SH-SY5Y (cell line): Measurements from ENCODE around the gene LIX1.

Experiments
- GATA2 ChIP-seq: IDR thresholded peaks from 2 replicates; pipeline ENCODE4 v1.6.1; 2011; ENCODE audit warnings: mild to moderate bottlenecking, low read depth, low read length
- GATA3 ChIP-seq: IDR thresholded peaks from 2 replicates; pipeline ENCODE4 v1.6.1; 2011; ENCODE audit warnings: low read depth, mild to moderate bottlenecking, low read length, moderate library complexity

DNA sequence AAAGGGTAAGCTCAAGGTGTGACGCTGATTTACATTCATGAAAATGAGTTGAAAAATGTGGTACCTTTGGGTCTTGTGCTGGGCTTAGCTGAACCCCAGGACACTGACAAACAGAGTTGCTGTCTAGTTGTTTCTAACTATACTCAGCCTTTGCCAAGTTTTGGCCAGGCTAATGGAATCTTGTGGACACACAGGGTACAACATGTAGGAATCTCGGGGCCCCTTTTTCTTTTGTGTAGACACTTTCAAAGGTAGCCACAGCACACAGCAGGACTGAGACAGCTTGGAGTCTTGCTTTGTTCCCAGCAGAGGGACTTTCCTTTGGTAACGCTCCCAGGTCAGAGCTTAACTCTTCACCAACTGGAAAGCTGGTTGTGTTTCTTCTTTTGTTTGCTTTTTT lies 7.8 kb downstream of the LIX1 start:
- no peak for TF ChIP-seq GATA3
- no peak for TF ChIP-seq GATA2
